ENCODE results near the gene MINDY4.
A peak's percentile ranks its signal among the peaks of the same experiment; 100 is the strongest.

Gene MINDY4

GRCh38 chr7:30795161-30795948 is 24.1 kb downstream of the MINDY4 start:
- no peak for TF ChIP-seq CTCF (conservative IDR thresholded peaks at IDR 0.05; ENCODE audit: low read length)
- DNase-seq (ENCODE audit: low read depth) = peak; percentile 47
- H3K4me3 ChIP-seq (ENCODE audit: low read length) = no peak overlapping the region

- no peak for TF ChIP-seq CTCF (conservative IDR thresholded peaks at IDR 0.05; ENCODE audit: low read length)
- H3K4me3 ChIP-seq (ENCODE audit: low read length) = no peak overlapping the region
- peak; percentile 69 for DNase-seq (ENCODE audit: low read depth)
Measured at GRCh38 chr7:30796105-30796869, 25.1 kb downstream of the MINDY4 start.

- H3K4me3 ChIP-seq (ENCODE audit: low read length) = no peak overlapping the region
- no peak for DNase-seq (ENCODE audit: low read depth)
- TF ChIP-seq CTCF (conservative IDR thresholded peaks at IDR 0.05; ENCODE audit: low read length) = no peak
Measured at GRCh38 chr7:30797176-30798040, 26.2 kb downstream of the MINDY4 start.

GRCh38 chr7:30799206-30799975 is 28.2 kb downstream of the MINDY4 start:
- peak; percentile 92 for DNase-seq (ENCODE audit: low read depth)
- no peak for TF ChIP-seq CTCF (conservative IDR thresholded peaks at IDR 0.05; ENCODE audit: low read length)
- H3K4me3 ChIP-seq (ENCODE audit: low read length) = no peak overlapping the region

GRCh38 chr7:30799976-30800661 is 28.9 kb downstream of the MINDY4 start:
- DNase-seq (ENCODE audit: low read depth) = no peak
- no peak for TF ChIP-seq CTCF (conservative IDR thresholded peaks at IDR 0.05; ENCODE audit: low read length)
- no peak overlapping the region for H3K4me3 ChIP-seq (ENCODE audit: low read length)

- TF ChIP-seq CTCF (conservative IDR thresholded peaks at IDR 0.05; ENCODE audit: low read length) = peak; percentile 86
- DNase-seq (ENCODE audit: low read depth) = peak; percentile 88
- H3K4me3 ChIP-seq (ENCODE audit: low read length) = no peak overlapping the region
Measured at GRCh38 chr7:30800785-30801252, 29.6 kb downstream of the MINDY4 start.
